HepG2 (cell line): Measurements from ENCODE around the gene KLRC4. TPM values are rescaled to one million over a fixed set of nuclear protein-coding genes. Genes with fewer than 3 reads are reported as not detected.

Experiments
- ARID3A ChIP-seq: IDR thresholded peaks from 2 replicates; pipeline ENCODE4 v1.6.1; 2012; ENCODE audit warnings: low read depth, low read length, improper control_type of control experiment
- ATF6 ChIP-seq: sonication (generic); formaldehyde crosslinking; conservative IDR thresholded peaks from 2 replicates; pipeline ENCODE4 v1.4.0; 2020; ENCODE audit warnings: missing genetic modification reagents
- CREB1 ChIP-seq, 2 experiments: fragments of 450-650 bp in 1 of 2; IDR thresholded peaks; 2 replicates each; pipeline ENCODE4 v1.6.1; 2016 to 2017; ENCODE audit warnings: control low read depth in 1 of 2, mild to moderate bottlenecking in 1 of 2, missing compliant biosample characterization in 1 of 2, missing genetic modification characterization in 1 of 2
- CREM ChIP-seq, 2 experiments: sonication (generic) in 1 of 2; formaldehyde crosslinking in 1 of 2; IDR thresholded peaks; 2 replicates each; pipeline versions ENCODE4 v1.4.0 to v1.6.1; 2016 to 2020; ENCODE audit warnings: antibody characterized with exemption in 1 of 2, mild to moderate bottlenecking in 1 of 2, missing genetic modification reagents in 1 of 2
- HCFC1 ChIP-seq: fragments of 150-350 bp; IDR thresholded peaks from 2 replicates; pipeline ENCODE4 v1.6.1; 2014; ENCODE audit warnings: low read depth, low read length
- HMGXB3 ChIP-seq: sonication (generic); formaldehyde crosslinking; IDR thresholded peaks from 2 replicates; pipeline ENCODE4 v1.4.0; 2020; ENCODE audit warnings: missing genetic modification reagents, borderline replicate concordance
- MAFK ChIP-seq, 2 experiments: IDR thresholded peaks in 1 of 2; conservative IDR thresholded peaks in 1 of 2; 2 replicates each; pipeline ENCODE4 v1.6.1; 2011; ENCODE audit warnings: improper control_type of control experiment in 2 of 2, low read length in 2 of 2
- PRDM10 ChIP-seq: sonication (generic); formaldehyde crosslinking; IDR thresholded peaks from 2 replicates; pipeline ENCODE4 v1.4.0; 2020; ENCODE audit warnings: low read depth, missing genetic modification reagents
- RBM39 ChIP-seq: fragments of 200-400 bp; formaldehyde crosslinking; IDR thresholded peaks from one replicate; pipeline ENCODE4 v1.6.1; 2018; ENCODE audit warnings: antibody characterized with exemption, mild to moderate bottlenecking, low read depth, low read length; ENCODE audit not compliant: poor library complexity, severe bottlenecking
- TCF12 ChIP-seq, 2 experiments: fragments of 450-650 bp in 1 of 2; sonication (generic) in 1 of 2; formaldehyde crosslinking in 1 of 2; IDR thresholded peaks; 2 replicates each; pipeline versions ENCODE4 v1.6.1 to v1.8.0; 2017 to 2022; ENCODE audit warnings: antibody characterized with exemption in 1 of 2, mild to moderate bottlenecking in 1 of 2, missing genetic modification reagents in 1 of 2, moderate library complexity in 1 of 2
- TFAP4 ChIP-seq: sonication (generic); IDR thresholded peaks from 2 replicates; pipeline ENCODE4 v1.6.1; 2016; ENCODE audit warnings: low read depth, borderline replicate concordance
- ZNF12 ChIP-seq: sonication (generic); formaldehyde crosslinking; IDR thresholded peaks from 2 replicates; pipeline ENCODE4 v1.5.0; 2020; ENCODE audit warnings: missing genetic modification reagents
- ZNF335 ChIP-seq: sonication (generic); formaldehyde crosslinking; IDR thresholded peaks from 2 replicates; pipeline ENCODE4 v1.4.0; 2020; ENCODE audit warnings: missing genetic modification reagents
- ZNF614 ChIP-seq: IDR thresholded peaks from 2 replicates; pipeline ENCODE4 v1.6.1; 2018; ENCODE audit warnings: missing biosample characterization, missing genetic modification reagents, inconsistent platforms, borderline replicate concordance
- polyA plus RNA-seq, 8 experiments: library from polyadenylated mRNA; depleted of rRNA in 3 of 8; stranded (reverse) in 7 of 8; unstranded in 1 of 8; fragments of >200 nt; fragmentation: Illumina TruSeq in 4 of 8; extraction: Trizol in 4 of 8; gene quantifications; 2 replicates each; pipeline versions ENCODE4 v1.2.1 to v1.2.3, GENCODE V29; 2011 to 2016; ENCODE audit warnings: low read depth in 4 of 8, missing spikeins in 1 of 8, mixed read lengths in 1 of 8; ENCODE audit not compliant: insufficient read depth in 1 of 8
- total RNA-seq, 5 experiments: library from RNA; depleted of rRNA; stranded (reverse); fragments of >200 nt; fragmentation: Illumina TruSeq; extraction: Trizol; gene quantifications; 2 replicates each; pipeline ENCODE4 v1.2.3, GENCODE V29; 2016; ENCODE audit warnings: low read depth in 1 of 5

KLRC4 gene
- total and polyA plus RNA-seq, 2 of the 13 experiments (the other 11 are each of a cell fraction or from before 2014, with no cell fraction given), result 0.09 TPM; not detected in 1

GRCh38 chr12:10395390-10395998, 14.1 kb downstream of the KLRC4 start (continued):
- peak; percentile 68; the same call in 1 of the 2 replicates for TF ChIP-seq TFAP4
- no peak for TF ChIP-seq CREB1 (IDR thresholded peaks at IDR 0.05)
- no peak for TF ChIP-seq CREB1 (CRISPR knock-in tag; IDR thresholded peaks at IDR 0.05)
- TF ChIP-seq ATF6 (CRISPR knock-in tag), result no peak
- TF ChIP-seq PRDM10 (CRISPR knock-in tag), result 0 out of 2 replicates have a peak, but pooled peaks have one; percentile 25
- no peak for TF ChIP-seq RBM39
- no peak for TF ChIP-seq HMGXB3 (CRISPR knock-in tag)
- TF ChIP-seq ZNF12 (CRISPR knock-in tag), result peak; percentile 57; the same call in 1 of the 2 replicates
- TF ChIP-seq MAFK (conservative IDR thresholded peaks at IDR 0.05 in 1 of 2, IDR thresholded peaks at IDR 0.05 in 1 of 2; ENCODE audit: low read length in 2 of 2), result no peak
- TF ChIP-seq CREM (IDR thresholded peaks at IDR 0.05), result 0 out of 2 replicates have a peak, but pooled peaks have one; percentile 12
- TF ChIP-seq CREM (CRISPR knock-in tag; IDR thresholded peaks at IDR 0.05), result no peak
- no peak for TF ChIP-seq TCF12 (IDR thresholded peaks at IDR 0.05)
- no peak for TF ChIP-seq TCF12 (CRISPR knock-in tag; IDR thresholded peaks at IDR 0.05)
- TF ChIP-seq ZNF614, result 0 out of 2 replicates have a peak, but pooled peaks have one; percentile 46
- TF ChIP-seq ARID3A, result no peak
- TF ChIP-seq ZNF335 (CRISPR knock-in tag), result no peak
- no peak for TF ChIP-seq HCFC1
